ENCODE data around the gene DNAH10.

The DNAH10 gene

GRCh38 chr12:123935956-123936355, 173.9 kb downstream of the DNAH10 start:
- DNase-seq (ENCODE audit: low read depth) = no peak
- H3K4me3 ChIP-seq (ENCODE audit: low read depth, low read length) = no peak overlapping the region
- no peak for TF ChIP-seq CTCF (IDR thresholded peaks at IDR 0.05; ENCODE audit: low read depth, low read length, missing control alignments)

DNA sequence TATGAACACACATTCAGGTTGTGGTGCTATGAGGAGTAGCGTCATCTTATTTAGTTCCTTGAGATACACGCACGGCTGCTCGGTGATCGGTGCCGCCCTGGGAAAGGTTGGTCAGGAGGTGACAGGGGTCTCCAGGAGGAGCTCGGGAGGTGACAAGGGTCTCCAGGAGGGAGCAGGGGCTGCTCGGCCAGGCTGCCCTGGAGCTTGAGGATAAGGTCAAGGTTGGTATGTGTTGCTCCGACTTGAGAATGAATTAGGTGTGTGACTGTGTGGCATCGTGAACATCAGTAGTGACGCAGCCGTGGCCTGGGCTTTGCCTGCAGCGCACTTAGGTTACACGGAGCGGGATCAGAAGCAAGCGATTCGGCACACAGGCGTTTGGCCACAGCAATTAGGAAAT, 174.4 kb downstream of the DNAH10 start:
- DNase-seq (ENCODE audit: low read depth) = no peak
- no peak overlapping the region for H3K4me3 ChIP-seq (ENCODE audit: low read depth, low read length)
- TF ChIP-seq CTCF (IDR thresholded peaks at IDR 0.05; ENCODE audit: low read depth, low read length, missing control alignments) = no peak

- no peak overlapping the region for H3K4me3 ChIP-seq (ENCODE audit: low read depth, low read length)
- no peak for TF ChIP-seq CTCF (IDR thresholded peaks at IDR 0.05; ENCODE audit: low read depth, low read length, missing control alignments)
- DNase-seq (ENCODE audit: low read depth) = no peak
Measured at GRCh38 chr12:123936956-123937706, 175.0 kb downstream of the DNAH10 start.

DNA sequence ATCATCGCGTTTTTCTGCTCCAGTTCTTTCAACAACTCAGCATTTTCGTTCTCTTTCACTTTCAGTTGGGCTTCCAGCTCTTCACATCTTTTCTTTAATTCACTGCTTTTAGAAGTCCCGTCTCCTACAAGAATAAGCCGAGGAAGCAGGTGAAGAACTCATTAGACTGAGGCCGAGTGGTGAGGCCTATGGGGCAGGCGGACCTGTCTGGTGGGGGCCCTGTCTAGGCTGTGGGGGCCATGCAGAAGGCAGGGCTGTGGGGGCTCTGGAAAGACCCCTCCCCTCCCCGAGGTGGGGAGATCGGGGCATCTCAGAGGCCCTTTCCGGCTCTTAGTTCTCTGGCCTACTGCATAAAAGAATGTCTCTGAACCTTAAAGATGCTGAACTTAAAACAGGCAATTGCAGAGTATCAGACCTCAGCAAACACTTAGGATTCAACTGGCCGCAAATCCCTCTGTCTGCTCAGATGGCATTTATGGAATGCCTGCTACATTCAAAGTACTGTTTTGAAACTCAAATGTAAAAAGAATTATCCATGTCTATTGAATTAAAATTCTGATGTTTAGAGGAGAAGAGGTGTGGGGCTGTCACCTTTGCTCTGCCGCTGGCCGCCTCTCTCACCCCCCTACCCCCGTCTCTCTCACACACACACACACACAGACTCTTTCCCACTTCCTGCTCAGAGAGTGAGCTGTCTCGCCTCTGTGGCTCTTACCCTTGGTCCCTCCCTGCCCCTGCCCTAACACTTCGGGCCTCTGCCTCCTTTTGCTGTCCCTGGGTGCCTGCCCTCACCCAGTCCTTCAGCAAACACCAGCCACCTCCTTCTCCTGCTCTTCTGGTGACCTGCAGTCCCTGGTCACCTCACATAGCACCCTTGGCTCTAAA, 175.8 kb downstream of the DNAH10 start:
- H3K4me3 ChIP-seq (ENCODE audit: low read depth, low read length) = no peak overlapping the region
- no peak for DNase-seq (ENCODE audit: low read depth)
- TF ChIP-seq CTCF (IDR thresholded peaks at IDR 0.05; ENCODE audit: low read depth, low read length, missing control alignments) = no peak

- DNase-seq (ENCODE audit: low read depth) = no peak
- TF ChIP-seq CTCF (IDR thresholded peaks at IDR 0.05; ENCODE audit: low read depth, low read length, missing control alignments) = peak; percentile 42
- no peak overlapping the region for H3K4me3 ChIP-seq (ENCODE audit: low read depth, low read length)
Measured at GRCh38 chr12:123938679-123939480, 176.8 kb downstream of the DNAH10 start.

GRCh38 chr12:123939716-123940626, 177.9 kb downstream of the DNAH10 start:
- DNase-seq (ENCODE audit: low read depth) = no peak

More at GRCh38 chr12:123939716-123940626, 177.9 kb downstream of the DNAH10 start:
- TF ChIP-seq CTCF (IDR thresholded peaks at IDR 0.05; ENCODE audit: low read depth, low read length, missing control alignments) = no peak
- H3K4me3 ChIP-seq (ENCODE audit: low read depth, low read length) = no peak overlapping the region

Data from GM12864 (cell line).